GM19468 (cell line): ENCODE data around the gene PSMB5.

Experiments
- ATAC-seq: cut with Tn5 transposase; IDR thresholded peaks from one replicate; pipeline ENCODE4 v1.9.1; 2021; ENCODE audit warnings: mild to moderate bottlenecking, moderate library complexity, moderate number of reproducible peaks; ENCODE audit not compliant: unreplicated experiment; ENCODE audit errors: extremely low read depth

Gene PSMB5

GRCh38 chr14:23045419-23046357, 11.0 kb upstream of the PSMB5 start:
- no peak for ATAC-seq

- no peak for ATAC-seq
Measured at GRCh38 chr14:23044840-23045239, 10.1 kb upstream of the PSMB5 start.

DNA sequence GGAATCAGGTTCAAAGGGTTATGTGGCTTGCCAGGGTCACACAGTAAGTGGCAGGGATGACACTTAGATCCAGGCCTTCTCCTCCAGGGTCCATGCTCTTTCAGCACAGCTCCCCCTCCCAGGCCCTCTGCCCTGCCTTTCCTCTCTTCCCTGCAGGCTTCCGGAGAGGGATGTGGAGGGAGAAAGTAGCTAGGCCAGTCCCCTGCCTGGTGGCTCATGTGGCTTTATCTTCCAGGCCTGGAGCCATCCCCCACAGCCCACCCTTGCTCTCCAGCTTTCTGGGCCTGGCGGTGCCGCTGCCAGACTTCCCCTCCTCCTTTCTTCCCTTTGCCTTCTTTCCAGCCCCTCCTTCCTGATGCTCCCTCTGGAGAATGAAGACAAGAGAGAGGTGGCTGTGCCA, 9.1 kb upstream of the PSMB5 start:
- no peak for ATAC-seq

- ATAC-seq: no peak
Measured at GRCh38 chr14:23043145-23043544, 8.4 kb upstream of the PSMB5 start.

- ATAC-seq: no peak
Measured at GRCh38 chr14:23042162-23042965, 7.7 kb upstream of the PSMB5 start, which contains the start of gene PSMB11. Gene PSMB11, plus strand, starts transcription at chr14:23042212. Its CDS starts 14 bp downstream, at chr14:23042226.

DNA sequence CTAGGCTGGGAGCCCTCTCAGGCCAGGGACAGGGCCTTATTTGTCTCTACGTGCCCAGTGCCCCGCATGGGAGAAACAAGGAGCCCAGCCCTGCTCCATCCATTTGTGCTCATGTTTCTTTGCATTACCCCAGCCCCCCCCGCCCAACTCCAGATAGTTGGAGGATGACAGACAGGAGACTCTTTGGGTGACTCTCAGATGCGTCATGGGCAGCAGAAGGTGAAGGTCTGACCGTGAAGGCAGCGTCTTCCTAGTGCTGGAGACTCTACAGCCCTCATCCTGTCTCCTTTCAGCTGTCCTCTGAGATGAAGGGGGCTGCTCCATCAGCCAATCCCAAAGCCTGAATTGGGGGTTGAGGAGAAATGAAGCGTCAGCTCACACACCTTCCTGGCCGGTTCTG, 7.0 kb upstream of the PSMB5 start:
- ATAC-seq: no peak

DNA sequence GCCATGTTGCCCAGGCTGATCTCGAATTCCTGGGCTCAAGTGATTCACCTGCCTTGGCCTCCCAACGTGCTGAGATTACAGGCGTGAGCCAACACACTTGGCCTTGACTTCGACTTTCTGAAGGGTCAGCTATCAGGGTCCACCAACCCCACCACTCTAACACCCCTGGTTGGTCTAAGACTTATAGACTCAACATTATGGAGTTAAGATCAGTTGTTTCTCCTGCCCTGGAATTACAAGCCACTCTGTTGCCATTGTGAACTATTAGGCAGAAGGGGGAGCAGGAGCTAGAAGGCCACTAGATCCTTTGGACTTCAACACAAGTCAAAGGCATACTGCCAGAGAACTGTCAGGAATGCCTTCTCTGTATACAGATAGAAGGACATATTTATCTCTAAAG, 5.4 kb upstream of the PSMB5 start:
- no peak for ATAC-seq

DNA sequence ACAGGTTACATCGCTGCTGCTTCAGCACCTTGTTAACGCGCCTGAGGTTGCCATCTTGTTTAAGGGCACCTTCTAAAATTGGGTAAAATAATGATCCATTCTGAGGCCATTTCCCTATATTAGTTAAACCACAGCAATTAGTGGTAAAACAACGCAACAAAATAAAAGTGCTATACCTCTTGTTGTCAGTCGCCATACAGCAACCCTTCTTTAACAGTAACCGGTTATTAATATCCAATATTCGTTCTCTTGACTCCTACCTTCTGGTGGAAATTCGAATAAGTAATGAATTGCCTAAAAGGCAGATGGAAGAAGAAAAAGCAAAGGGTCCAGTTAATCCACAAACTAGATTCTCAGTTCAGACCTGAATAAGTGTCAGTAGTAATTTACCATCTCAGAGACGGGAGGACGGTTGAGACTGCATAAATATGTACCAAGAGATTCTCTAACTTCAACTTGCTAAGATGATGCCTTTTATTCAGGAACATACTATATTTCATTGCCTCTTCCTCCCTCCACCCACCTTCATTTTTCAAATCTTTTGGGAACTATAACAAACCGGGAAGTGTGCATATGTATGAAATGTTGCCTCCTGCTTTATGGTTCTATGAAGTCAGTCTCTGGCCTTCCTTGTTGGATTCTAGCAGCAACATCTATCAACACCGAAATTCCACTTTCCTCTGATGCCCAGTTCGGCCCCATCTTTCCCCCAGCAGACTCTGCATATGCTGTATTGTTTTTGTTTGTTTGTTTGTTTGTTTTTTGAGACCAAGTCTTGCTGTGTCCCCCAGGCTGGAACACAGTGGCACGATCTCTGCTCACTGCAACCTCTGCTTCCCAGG, 824 bp upstream of the PSMB5 start:
- no peak for ATAC-seq

- no peak for ATAC-seq
Measured at GRCh38 chr14:23033801-23034497, 751 bp downstream of the PSMB5 start.

DNA sequence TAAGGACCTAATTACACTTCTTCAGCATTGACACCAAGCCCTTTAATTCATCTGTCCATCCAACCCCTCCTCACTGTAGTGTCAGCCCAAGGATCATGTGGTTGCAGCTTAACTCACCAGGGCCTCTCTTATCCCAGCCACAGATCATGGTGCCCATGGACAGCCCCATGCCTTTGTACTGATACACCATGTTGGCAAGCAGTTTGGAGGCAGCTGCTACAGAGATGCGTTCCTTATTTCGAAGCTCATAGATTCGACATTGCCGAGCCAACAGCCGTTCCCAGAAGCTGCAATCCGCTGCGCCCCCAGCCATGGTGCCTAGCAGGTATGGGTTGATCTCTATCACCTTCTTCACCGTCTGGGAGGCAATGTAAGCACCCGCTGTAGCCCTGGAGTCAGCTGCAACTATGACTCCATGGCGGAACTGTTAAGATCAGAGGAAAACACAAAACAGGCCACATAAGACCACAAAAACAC, 1.4 kb downstream of the PSMB5 start:
- no peak for ATAC-seq

GRCh38 chr14:23030936-23031335, 3.8 kb downstream of the PSMB5 start:
- no peak for ATAC-seq

DNA sequence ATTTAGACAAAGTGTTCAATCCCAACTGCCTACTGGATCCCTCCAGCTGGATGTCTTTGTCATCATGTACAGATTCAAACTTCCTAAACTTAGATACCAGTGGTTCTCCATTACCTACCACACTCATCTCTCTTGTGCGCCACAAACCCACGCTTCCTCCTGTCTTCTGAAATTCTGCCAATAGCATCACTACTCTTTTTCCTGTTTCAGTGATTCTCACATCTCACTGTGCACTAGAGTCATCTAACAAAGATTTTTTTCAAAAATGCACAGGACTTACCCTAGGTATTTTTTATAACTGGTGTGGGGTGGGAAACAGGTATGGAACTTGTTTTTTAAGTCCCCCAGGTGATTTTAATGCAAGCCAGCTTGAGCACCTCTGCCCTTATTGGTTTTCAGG, 5.9 kb downstream of the PSMB5 start:
- ATAC-seq: no peak

DNA sequence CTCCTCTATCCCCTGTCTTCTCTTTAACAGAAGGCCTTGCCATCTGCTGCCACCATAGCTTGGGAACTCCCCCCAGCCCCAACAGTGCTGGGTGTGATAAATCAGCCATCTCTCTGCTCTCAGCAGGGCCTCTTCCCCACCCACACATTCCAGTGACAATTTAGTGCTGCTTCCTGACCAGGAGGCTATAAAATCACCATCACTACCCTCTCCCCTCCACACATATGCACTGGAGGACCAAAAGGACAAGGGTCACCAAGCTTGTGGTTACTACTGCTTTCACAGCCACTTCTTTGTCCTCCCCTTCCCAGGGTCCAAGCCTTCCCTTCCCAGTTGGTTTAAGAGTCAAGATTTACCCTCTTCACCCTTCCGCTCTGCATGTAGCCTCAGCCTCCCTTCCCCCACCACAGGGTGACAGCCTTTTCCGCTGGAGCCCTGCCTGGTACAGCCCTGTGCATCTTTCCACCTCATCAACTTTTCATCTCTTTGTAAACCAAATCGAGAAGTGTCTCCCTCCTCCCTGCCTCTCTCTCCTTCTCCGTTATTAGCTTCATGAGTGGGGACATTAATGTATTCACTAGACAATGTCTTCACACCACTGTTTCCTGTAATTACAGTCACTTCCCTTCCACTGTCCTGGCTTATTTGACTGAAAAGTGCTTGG, 9.4 kb downstream of the PSMB5 start:
- ATAC-seq: no peak

- no peak for ATAC-seq
Measured at GRCh38 chr14:23024612-23025075, 10.1 kb downstream of the PSMB5 start.

- no peak for ATAC-seq
Measured at GRCh38 chr14:23023795-23024152, 10.9 kb downstream of the PSMB5 start.

- no peak for ATAC-seq
Measured at GRCh38 chr14:23023022-23023794, 11.5 kb downstream of the PSMB5 start.

DNA sequence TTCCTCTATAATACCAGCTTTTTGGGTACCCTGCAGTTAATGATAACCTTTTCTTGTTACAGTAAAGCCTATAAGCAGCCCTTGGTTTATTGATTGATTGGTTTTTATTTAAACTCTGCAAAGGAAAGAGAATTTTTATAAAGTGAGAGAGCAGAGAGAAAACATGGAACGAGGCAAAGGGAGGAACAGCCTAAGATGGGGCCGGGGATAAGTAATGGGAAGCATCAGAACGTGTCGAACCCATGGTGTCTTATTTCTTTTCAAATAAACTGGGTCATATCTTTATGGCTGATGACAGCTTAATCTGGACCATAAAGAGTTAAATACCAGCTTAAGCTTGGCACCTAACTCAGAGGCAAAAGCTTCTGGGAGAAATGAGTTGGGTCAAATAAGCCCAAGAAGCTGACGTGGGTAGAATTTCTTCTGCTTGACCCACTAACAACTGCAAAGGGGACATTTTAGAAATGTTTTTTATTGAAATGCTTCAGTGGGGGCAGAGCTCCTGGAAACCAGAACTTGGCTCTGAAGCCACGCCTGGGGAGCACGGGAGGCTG, 12.7 kb downstream of the PSMB5 start:
- ATAC-seq: no peak

GRCh38 chr14:23021434-23021833, 13.3 kb downstream of the PSMB5 start:
- no peak for ATAC-seq
